Erythroblast (primary cell): ENCODE results near the gene SRRM1.

Source experiments
- GATA1 ChIP-seq: IDR thresholded peaks from 2 replicates; pipeline ENCODE4 v1.6.1; 2011; ENCODE audit warnings: low read depth, mild to moderate bottlenecking, control low read depth, low read length, moderate library complexity
- POLR2A ChIP-seq: IDR thresholded peaks from 2 replicates; pipeline ENCODE4 v1.6.1; 2011; ENCODE audit warnings: mild to moderate bottlenecking, low read length

GRCh38 chr1:24688621-24689195 lies 45.6 kb downstream of the SRRM1 start:
- no peak for TF ChIP-seq POLR2A
- no peak for TF ChIP-seq GATA1
